Panc1 (cell line): Measurements from ENCODE around the gene ERBB3.

Experiments
- POLR2AphosphoS5 ChIP-seq: IDR thresholded peaks from 2 replicates; pipeline ENCODE4 v1.6.1; 2012; ENCODE audit warnings: mild to moderate bottlenecking, low read depth, low read length, moderate library complexity
- SIN3A ChIP-seq: IDR thresholded peaks from 2 replicates; pipeline ENCODE4 v1.6.1; 2012; ENCODE audit warnings: low read depth, mild to moderate bottlenecking, low read length, moderate library complexity, borderline replicate concordance; ENCODE audit not compliant: insufficient read depth
- TCF7L2 ChIP-seq: IDR thresholded peaks from 2 replicates; pipeline ENCODE4 v1.6.1; 2011; ENCODE audit warnings: mild to moderate bottlenecking, low read depth, low read length, inconsistent platforms
- TF ChIP-seq, protein P1 (sequence below): fragments of 450-650 bp; IDR thresholded peaks from 2 replicates; pipeline ENCODE4 v1.5.1; 2017; ENCODE audit warnings: mild to moderate bottlenecking
- TF ChIP-seq, protein P2 (sequence below), 2 experiments: IDR thresholded peaks; 2 replicates each; pipeline ENCODE4 v1.6.1; 2011 to 2012; ENCODE audit warnings: low read depth in 2 of 2, control low read depth in 1 of 2, low read length in 1 of 2, mild to moderate bottlenecking in 1 of 2, moderate library complexity in 1 of 2; ENCODE audit not compliant: insufficient read depth in 1 of 2

DNA sequence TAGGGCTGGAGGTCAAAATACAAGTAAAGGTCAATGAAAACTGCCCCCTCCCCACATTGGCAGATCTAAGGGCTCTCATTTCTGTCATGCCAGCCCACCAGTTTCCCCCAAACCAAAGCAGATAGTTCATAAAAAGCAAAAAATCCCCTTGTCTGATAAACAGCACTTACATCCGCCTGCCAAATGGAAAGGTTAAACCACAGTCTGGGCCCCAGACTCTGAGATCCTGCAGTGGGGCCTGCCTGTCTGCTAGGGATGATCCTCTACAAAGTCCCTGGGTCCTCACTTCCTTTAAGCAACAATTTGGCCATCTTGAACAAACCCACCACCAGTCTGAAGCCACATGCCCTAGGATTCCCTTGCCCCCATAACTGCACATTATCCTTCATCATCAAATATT lies 48.0 kb upstream of the ERBB3 start:
- TF ChIP-seq, protein P1, sequence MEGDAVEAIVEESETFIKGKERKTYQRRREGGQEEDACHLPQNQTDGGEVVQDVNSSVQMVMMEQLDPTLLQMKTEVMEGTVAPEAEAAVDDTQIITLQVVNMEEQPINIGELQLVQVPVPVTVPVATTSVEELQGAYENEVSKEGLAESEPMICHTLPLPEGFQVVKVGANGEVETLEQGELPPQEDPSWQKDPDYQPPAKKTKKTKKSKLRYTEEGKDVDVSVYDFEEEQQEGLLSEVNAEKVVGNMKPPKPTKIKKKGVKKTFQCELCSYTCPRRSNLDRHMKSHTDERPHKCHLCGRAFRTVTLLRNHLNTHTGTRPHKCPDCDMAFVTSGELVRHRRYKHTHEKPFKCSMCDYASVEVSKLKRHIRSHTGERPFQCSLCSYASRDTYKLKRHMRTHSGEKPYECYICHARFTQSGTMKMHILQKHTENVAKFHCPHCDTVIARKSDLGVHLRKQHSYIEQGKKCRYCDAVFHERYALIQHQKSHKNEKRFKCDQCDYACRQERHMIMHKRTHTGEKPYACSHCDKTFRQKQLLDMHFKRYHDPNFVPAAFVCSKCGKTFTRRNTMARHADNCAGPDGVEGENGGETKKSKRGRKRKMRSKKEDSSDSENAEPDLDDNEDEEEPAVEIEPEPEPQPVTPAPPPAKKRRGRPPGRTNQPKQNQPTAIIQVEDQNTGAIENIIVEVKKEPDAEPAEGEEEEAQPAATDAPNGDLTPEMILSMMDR: no peak
- no peak for TF ChIP-seq POLR2AphosphoS5
- TF ChIP-seq, protein P2, sequence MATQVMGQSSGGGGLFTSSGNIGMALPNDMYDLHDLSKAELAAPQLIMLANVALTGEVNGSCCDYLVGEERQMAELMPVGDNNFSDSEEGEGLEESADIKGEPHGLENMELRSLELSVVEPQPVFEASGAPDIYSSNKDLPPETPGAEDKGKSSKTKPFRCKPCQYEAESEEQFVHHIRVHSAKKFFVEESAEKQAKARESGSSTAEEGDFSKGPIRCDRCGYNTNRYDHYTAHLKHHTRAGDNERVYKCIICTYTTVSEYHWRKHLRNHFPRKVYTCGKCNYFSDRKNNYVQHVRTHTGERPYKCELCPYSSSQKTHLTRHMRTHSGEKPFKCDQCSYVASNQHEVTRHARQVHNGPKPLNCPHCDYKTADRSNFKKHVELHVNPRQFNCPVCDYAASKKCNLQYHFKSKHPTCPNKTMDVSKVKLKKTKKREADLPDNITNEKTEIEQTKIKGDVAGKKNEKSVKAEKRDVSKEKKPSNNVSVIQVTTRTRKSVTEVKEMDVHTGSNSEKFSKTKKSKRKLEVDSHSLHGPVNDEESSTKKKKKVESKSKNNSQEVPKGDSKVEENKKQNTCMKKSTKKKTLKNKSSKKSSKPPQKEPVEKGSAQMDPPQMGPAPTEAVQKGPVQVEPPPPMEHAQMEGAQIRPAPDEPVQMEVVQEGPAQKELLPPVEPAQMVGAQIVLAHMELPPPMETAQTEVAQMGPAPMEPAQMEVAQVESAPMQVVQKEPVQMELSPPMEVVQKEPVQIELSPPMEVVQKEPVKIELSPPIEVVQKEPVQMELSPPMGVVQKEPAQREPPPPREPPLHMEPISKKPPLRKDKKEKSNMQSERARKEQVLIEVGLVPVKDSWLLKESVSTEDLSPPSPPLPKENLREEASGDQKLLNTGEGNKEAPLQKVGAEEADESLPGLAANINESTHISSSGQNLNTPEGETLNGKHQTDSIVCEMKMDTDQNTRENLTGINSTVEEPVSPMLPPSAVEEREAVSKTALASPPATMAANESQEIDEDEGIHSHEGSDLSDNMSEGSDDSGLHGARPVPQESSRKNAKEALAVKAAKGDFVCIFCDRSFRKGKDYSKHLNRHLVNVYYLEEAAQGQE (IDR thresholded peaks at IDR 0.05; ENCODE audit: insufficient read depth in 1 of 2, low read depth in 2 of 2, low read length in 1 of 2): no peak
- no peak for TF ChIP-seq TCF7L2
- TF ChIP-seq SIN3A: no peak
